Right ventricle myocardium inferior (tissue), 1 donor: Measurements from ENCODE around the gene ZFYVE28. TPM values are rescaled to one million over a fixed set of nuclear protein-coding genes. Genes with fewer than 3 reads are reported as not detected.
A peak's percentile ranks its signal among the peaks of the same experiment; 100 is the strongest.
"Not testable (repeated sequence)": the region's sequence is repeated elsewhere in the genome, so short reads cannot be mapped to it uniquely, and the experiment has no call there.

Experiments used
- ATAC-seq: fragments of 200-7000 bp; cut with Tn5 transposase; one replicate; pipeline ENCODE4 v1.9.1; 2020; ENCODE audit warnings: mild to moderate bottlenecking, moderate library complexity
- DNase-seq: peaks from one replicate; pipeline ENCODE4 v3.0.0; 2021; ENCODE audit errors: missing footprints
- intact Hi-C: fragments of 100-400 bp; cut with DNase I; formaldehyde crosslinking; loops from one replicate; pipeline ENCODE4 v1.11.0; 2022
- total RNA-seq: library from RNA; stranded (reverse); fragmentation: NEBNext Ultra II Directional; extraction: Animal tissue kit (Norgen Biotek cat#: 25700); gene quantifications from one replicate; pipeline ENCODE4 v1.2.1, GENCODE V29; 2021
- donor health status: DM: no; HTN: yes; CAD: no; lungs with severe emphysema.

ZFYVE28 gene
- total RNA-seq, 1 donor from 2014 or later, result 6.5 TPM

DNA sequence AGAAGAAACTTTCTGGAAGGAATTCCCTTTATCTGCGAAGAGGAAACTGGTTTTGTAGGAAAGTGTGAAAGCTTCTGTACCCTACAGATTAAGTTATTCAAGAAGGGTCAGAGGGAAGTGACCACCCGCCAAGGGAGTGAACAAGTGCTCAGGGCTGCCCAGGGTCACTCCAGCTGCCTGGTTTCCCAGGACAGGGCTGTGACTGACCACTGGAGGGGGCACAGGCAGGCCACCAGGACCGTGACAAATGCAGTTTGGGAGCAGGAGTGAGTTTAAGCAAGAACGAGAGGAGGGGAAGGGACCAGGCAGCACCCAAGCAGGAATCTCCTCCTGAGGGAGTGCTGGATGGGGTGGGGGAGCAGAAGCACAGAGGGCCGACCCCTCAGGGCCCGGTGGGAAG lies 34.2 kb downstream of the ZFYVE28 start:
- intact Hi-C loops, result no loop called here
- ATAC-seq, result no peak
- DNase-seq, result no peak

DNA sequence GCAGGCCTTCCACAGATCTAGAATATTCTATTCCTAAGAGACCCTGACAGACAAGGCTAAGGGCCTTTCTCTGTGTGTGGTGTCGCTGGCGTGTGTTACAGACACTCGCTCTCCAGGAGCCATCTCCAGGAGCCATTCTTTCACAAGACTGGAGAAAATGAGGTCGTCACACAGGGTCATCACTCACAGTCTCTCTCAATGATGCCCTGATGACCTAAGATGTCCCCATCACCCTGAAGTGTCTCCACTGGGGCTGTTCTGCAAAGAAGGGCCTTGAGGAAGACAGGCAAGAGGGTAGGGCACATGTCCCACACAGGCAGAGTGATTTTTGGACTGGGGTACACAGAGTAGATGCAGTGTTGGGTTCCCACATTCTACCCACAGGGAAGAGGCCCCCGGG lies 34.7 kb downstream of the ZFYVE28 start:
- DNase-seq (no peak), ATAC-seq (no peak)
- intact Hi-C loops, result no loop called here

GRCh38 chr4:2383220-2383631 lies 35.2 kb downstream of the ZFYVE28 start:
- ATAC-seq, intact Hi-C loops, DNase-seq: not testable (repeated sequence)

DNA sequence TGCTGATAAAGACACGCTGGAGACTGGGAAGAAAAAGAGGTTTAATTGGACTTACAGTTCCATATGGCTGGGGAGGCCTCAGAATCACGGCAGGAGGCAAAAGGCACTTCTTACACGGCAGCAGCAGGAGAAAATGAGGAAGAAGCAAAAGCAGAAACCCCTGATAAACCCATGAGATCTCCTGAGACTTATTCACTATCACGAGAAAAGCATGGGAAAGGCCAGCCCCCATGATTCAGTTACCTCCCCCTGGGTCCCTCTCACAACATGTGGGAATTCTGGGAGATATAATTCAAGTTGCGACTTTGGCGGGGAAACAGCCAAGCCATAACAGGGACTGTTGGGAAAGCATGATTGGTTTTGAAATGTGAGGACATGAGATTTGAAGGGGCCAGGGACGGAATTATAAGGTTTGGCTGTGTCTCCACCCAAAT lies 35.7 kb downstream of the ZFYVE28 start:
- DNase-seq, ATAC-seq: not testable (repeated sequence)

DNA sequence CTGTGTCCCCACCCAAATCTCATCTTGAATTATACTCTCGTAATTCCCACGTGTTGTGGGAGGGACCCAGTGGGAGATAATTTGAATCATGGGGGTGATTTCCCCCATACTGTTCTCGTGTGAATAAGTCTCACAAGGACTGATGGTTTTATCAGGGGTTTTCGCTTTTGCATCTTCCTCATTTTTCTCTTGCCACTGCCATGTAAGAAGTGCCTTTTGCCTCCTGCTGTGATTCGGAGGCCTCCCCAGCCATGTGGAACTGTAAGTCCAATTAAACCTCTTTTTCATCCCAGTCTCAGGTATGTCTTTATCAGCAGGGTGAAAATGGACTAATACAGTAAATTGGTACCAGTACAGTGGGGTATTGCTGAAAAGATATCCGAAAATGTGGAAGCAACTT lies 37.9 kb downstream of the ZFYVE28 start:
- intact Hi-C loops, DNase-seq, ATAC-seq: not testable (repeated sequence)

More for the DNA sequence above, 35.7 kb downstream of the ZFYVE28 start:
- intact Hi-C loops, result not testable (repeated sequence)

DNA sequence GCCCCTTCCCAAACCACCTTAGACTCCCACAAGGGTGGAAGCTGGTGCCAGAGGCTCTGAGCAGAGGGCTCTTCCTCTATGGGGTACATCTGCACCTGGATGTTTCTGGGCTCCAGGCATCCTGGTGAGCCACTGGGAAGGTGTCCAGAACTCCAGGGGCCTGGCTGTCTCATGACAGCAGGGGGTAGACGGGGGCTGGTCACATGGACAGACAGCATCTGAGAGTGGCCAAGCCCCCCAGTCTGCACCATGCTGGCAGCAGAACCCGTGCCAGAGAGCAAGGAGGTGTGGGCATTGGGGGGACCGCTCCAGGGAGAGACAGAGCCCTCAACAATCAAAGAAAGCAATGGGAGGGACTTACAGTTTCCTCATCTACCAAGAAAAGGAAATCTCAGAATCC lies 39.5 kb downstream of the ZFYVE28 start:
- ATAC-seq, result no peak
- DNase-seq, result no peak
- intact Hi-C loops, result no loop called here

- ATAC-seq (no peak), DNase-seq (no peak)
- intact Hi-C loops, result no loop called here
Observed at GRCh38 chr4:2378401-2378800, 40.0 kb downstream of the ZFYVE28 start.

DNA sequence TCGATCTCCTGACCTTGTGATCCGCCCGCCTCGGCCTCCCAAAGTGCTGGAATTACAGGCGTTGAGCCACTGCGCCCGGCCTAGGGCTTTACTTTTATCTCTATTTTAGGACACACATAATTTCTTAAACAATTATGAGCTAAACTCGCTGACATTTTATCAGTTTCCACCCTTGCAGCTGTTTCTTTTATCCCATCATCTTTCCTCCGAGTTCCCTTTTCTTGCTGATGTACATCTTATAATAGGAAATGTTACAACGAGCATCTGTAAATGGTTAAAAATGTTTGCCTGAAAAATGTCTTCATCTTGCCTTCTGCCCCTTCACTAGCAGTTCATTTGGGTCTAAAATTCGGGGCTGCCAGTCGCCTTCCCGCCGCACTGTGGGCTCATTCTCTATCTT lies 41.2 kb downstream of the ZFYVE28 start:
- intact Hi-C loops, result no loop called here
- no peak for ATAC-seq
- no peak for DNase-seq

DNA sequence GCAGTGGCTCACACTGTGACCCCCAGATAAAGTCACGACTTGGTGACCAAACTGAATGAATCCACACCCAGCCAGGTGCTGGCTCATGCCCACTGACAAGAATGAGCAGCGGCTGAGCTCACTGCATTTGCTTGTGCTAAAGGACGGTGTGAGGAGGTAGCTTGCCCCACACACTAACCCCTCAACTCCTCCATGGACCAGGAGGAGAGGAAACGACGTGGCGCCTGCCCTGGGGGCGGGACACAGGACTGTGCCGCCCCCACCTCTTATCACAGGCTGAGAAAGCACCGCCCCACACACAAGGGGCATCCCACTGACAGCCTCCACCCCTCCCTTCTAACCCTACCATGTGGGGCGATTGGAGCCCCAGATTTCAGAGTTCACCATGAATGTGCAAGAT lies 43.0 kb downstream of the ZFYVE28 start:
- ATAC-seq, result no peak
- DNase-seq, result no peak
- intact Hi-C loops, result no loop called here

GRCh38 chr4:2373532-2373931 lies 44.9 kb downstream of the ZFYVE28 start:
- DNase-seq (no peak), ATAC-seq (no peak)
- intact Hi-C loops, result no loop called here

DNA sequence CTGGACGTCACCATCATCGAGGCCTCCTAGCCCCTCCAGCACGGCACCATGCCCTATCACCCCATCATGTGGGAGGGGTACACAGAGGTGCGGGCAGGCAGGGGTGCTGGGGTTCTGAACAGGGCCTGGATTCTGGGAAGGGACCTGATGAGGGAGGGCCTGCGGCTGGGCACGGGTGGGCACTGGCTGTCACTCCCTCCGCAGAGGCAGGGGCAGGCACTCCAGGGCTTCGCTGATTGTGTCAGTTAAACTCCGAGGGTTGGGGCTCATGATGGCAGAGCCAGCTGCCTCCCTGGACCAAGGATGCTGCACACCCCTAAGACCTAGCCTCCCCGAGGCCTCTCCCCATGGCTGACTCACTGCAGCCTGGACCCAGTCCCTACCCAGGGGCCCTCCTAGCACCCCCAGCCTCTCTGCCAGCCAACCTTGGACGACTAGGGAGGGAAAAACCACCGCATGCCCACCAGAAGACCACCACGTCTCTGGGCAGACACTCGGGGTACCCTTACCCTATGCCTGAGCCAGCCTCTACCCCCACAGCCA lies 45.9 kb downstream of the ZFYVE28 start:
- ATAC-seq (no peak), DNase-seq (no peak)
- intact Hi-C loops, result no loop called here

GRCh38 chr4:2371765-2372487 lies 46.5 kb downstream of the ZFYVE28 start:
- ATAC-seq (no peak), DNase-seq (no peak)
- intact Hi-C loops, result no loop called here

- ATAC-seq (no peak), DNase-seq (no peak)
- intact Hi-C loops, result no loop called here
Observed at GRCh38 chr4:2370597-2371320, 47.7 kb downstream of the ZFYVE28 start.

GRCh38 chr4:2368746-2369437 lies 49.6 kb downstream of the ZFYVE28 start:
- DNase-seq (no peak), ATAC-seq (no peak)
- intact Hi-C loops, result no loop called here

DNA sequence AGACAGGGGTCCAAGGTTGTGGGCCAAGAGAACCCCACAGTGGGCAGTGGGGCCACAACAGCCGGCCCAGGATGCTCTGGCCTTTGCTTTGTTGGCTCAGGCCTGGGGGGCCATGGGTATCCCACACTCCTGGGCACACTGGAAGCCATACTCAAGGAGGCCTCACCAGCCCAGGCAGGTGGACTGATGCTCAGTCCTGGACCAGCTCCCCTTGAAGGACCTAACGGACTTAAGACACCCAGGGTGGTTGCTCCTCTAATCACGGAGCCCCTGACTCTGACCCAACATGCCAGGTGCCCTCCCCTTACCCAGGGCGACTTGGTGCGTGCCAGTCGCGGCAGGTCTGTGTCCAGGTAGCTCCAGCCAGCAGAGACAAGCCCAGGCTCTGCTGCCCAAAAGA lies 50.8 kb downstream of the ZFYVE28 start:
- no peak for ATAC-seq
- DNase-seq, result no peak
- intact Hi-C loops, result no loop called here

DNA sequence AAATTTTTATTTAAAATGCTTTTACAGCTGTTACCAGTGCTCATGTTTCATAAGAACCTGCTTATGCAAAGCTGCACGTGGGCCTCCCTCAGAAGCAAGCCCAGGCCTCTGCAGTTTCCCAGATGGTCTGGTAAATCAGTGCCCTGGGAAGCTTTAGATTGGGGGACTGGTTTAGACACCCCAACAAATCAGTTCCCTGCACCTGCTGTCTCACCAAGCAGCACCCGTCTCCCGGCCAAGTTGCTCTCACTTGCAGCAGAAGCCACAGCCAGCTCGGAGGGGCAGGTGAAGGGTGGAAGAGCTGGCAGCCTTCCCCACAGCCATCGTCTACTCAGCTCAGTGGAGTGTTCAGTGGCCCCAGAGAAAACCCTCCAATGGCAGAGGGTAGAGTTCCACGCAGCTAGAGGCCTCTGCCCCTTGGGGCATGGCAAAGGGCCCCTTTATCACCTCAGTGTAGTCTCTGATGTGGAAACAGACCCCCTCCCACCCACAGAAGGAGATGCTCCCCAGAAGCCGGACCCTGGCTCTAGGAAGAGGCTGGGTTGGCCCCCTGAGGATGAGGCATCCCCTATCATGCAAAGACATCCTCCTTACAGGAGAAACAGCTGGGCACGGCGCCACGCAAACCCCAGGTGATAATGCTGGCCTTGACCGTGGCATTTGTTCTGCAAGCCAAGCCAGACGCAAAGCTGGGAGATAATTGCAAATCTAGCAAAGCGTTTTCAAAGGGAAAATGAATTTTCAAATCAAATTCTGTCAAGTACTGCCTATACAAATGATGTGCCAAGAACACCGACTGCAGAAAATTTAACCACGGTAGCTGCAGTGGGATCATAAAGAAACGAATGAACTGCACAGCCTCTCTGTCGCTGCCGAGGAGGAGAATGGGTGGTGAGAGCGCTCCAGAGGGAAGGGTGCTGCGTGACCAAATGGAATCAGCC lies 51.9 kb downstream of the ZFYVE28 start:
- ATAC-seq (no peak), DNase-seq (no peak)
- intact Hi-C loops, result no loop called here

GRCh38 chr4:2365913-2366210 lies 52.6 kb downstream of the ZFYVE28 start:
- intact Hi-C loops, result no loop called here
- ATAC-seq (no peak), DNase-seq (no peak)

DNA sequence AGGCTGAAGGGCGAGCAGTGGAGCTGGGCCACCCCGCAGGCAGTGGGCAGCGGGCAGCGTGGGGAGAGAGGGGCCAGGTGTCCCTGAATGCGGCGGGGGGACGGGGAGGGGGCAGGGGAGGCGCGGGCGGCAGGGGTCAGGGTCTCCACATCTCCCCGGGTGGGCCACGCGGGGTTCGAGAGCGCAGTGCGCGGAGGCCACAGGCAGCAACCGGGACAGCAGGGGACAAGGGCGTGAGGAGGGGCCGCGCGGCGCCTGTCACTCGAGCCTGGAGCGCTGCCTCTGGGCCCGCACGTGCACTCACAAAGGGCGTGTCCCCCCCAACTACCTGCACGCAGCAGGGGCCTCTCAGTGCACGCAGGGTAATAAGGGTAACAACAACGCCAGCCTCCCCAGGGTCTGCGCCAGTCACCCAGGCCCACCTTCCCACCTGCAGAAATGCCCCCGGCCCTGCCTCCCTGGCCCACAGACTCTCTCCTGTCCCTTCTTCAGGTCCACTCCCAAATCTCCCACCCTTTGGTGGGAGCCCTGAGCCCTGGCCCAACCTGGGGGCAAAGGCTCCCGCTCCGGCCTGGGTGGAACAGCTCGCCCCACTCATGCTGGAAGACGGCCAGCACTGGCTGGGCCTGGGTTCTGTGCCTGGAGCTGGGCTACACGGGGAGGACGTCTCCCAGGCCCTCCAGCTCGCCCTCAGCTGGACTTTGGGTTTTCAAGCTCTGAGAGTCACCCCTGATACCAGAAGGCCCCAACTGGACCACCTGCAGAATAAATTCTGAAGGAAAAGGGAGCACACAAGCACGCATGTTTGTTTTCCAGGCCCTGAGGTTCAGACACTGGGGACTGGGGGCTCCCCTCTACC lies 53.2 kb downstream of the ZFYVE28 start:
- DNase-seq (no peak), ATAC-seq (peak; percentile 14)
- intact Hi-C loops, result no loop called here
